Measurements from ENCODE around the gene HOMER3. TPM values are rescaled to one million over a fixed set of nuclear protein-coding genes. Genes with fewer than 3 reads are reported as not detected.
A peak's percentile ranks its signal among the peaks of the same experiment; 100 is the strongest.

HOMER3 gene
- total RNA-seq, 1 donor from 2014 or later = 78.8 TPM

DNA sequence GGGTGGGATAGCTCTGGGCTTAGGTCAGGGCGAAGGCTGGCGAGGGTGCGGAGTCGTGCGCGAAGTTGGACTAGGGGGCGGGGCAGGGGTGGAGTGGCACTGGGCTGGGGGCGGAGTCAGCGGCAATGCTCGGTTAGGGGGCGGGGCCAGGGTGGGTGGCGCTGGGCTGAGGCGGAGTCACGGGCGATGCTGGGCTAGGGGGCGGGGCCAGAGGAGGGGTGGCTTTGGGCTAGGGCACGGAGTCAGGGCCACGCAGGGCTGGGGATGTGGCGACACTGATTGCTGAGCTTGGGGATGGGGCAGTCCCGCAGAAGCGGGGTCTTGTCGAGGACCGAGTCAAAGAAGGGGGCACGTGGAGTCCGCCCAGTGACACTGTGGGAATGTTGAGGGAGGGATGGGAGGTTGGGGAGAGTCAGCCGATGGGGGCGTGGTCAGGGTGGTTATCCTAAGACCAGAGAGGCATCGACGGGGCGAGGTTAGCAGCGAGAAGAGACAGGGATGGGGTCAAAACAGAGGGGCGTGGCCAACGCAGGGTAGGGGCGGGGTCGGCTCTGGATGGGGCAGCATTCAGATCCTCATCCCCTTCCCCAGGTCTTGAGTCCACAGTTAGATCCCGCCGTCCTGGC is 8.7 kb downstream of the HOMER3 start:
- peak; percentile 84 for DNase-seq (ENCODE audit: low read depth, low spot score)
- H3K27ac Mint-ChIP-seq (ENCODE audit: unreplicated experiment) = no peak overlapping the region
- TF ChIP-seq, protein P1, sequence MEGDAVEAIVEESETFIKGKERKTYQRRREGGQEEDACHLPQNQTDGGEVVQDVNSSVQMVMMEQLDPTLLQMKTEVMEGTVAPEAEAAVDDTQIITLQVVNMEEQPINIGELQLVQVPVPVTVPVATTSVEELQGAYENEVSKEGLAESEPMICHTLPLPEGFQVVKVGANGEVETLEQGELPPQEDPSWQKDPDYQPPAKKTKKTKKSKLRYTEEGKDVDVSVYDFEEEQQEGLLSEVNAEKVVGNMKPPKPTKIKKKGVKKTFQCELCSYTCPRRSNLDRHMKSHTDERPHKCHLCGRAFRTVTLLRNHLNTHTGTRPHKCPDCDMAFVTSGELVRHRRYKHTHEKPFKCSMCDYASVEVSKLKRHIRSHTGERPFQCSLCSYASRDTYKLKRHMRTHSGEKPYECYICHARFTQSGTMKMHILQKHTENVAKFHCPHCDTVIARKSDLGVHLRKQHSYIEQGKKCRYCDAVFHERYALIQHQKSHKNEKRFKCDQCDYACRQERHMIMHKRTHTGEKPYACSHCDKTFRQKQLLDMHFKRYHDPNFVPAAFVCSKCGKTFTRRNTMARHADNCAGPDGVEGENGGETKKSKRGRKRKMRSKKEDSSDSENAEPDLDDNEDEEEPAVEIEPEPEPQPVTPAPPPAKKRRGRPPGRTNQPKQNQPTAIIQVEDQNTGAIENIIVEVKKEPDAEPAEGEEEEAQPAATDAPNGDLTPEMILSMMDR (conservative IDR thresholded peaks at IDR 0.05) = no peak
- H3K4me1 Mint-ChIP-seq = peaks cover 17% of the 10 kb centered on the region
- peaks cover 6% of the 10 kb centered on the region for H3K36me3 Mint-ChIP-seq (ENCODE audit: low read depth)
- H3K4me3 Mint-ChIP-seq = peak overlapping the region; percentile 84
- no peaks in the 10 kb centered on the region for H3K9me3 Mint-ChIP-seq
- H3K27me3 Mint-ChIP-seq (ENCODE audit: low read depth) = peaks cover 3% of the 10 kb centered on the region

DNA sequence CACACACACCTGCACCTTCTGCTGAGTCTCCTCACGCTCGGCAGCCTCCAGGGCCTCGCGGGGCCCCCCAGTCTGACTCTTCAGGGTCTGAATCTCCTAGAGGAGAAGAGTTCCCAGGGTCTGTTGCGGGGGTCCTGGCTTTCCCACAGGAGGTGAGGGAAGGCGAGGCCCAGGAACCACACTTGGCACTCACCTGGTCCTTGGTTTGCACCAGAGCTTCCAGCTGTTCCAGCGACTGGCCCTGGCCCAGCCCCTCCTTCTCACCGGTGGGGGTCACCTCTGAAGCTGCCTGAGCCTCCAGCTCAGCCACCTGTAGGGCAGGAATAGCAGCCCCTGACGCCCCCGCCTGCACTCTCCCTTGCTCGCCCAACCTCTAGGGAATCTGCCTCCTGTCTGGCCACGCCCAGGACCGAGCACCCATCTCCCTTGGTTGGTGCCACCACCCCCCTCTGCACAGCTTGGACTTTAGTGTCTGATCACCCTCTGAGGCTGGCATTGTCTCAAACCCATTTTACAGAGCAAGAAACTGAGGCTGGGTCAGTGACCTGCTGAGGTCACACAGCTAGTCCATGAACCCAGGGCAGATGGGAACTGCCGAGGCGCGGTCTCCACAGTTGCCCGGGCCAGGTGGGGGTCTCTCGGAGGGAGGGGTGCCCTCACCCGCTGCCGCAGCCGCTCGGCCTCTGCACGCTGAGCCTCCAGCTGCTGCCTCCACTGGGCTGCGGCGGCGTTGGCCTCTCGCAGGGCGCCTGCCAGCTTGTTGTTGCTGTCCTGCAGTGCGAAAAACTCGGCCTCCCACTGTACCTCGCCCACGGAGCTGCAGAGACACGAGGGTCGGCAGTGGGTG is 9.5 kb downstream of the HOMER3 start:
- no peaks in the 10 kb centered on the region for H3K9me3 Mint-ChIP-seq
- no peak for DNase-seq (ENCODE audit: low read depth, low spot score)
- TF ChIP-seq, protein P1 (conservative IDR thresholded peaks at IDR 0.05) = no peak
- no peak overlapping the region for H3K4me3 Mint-ChIP-seq
- peaks cover 6% of the 10 kb centered on the region for H3K36me3 Mint-ChIP-seq (ENCODE audit: low read depth)
- peaks cover 17% of the 10 kb centered on the region for H3K4me1 Mint-ChIP-seq
- no peak overlapping the region for H3K27ac Mint-ChIP-seq (ENCODE audit: unreplicated experiment)
- peaks cover 3% of the 10 kb centered on the region for H3K27me3 Mint-ChIP-seq (ENCODE audit: low read depth)

DNA sequence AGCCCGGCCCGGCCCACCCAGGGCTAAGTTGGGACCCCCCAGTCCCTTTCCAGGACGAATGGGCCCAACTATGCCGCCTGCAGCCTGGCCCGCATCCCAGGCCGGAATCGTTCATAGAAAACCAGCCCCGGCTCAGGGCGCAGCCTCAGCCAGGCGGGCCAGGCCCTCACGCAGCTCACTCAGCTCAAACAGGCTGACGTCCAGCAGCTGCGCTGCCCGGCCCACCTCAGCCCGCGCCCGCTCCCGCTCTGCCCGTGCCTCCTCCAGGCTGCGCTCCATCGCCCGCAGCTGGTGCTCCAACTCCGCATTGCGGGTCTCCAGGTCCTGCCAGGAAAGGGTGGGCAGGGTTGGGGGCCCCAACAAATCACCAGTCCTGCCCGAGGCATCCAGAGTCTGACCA is 11.7 kb downstream of the HOMER3 start:
- no peak for DNase-seq (ENCODE audit: low read depth, low spot score)
- no peak overlapping the region for H3K4me3 Mint-ChIP-seq
- TF ChIP-seq, protein P1 (conservative IDR thresholded peaks at IDR 0.05) = no peak
- H3K27me3 Mint-ChIP-seq (ENCODE audit: low read depth) = peaks cover 3% of the 10 kb centered on the region
- peaks cover 17% of the 10 kb centered on the region for H3K4me1 Mint-ChIP-seq
- H3K9me3 Mint-ChIP-seq = no peaks in the 10 kb centered on the region
- no peak overlapping the region for H3K27ac Mint-ChIP-seq (ENCODE audit: unreplicated experiment)
- H3K36me3 Mint-ChIP-seq (ENCODE audit: low read depth) = peaks cover 7% of the 10 kb centered on the region

DNA sequence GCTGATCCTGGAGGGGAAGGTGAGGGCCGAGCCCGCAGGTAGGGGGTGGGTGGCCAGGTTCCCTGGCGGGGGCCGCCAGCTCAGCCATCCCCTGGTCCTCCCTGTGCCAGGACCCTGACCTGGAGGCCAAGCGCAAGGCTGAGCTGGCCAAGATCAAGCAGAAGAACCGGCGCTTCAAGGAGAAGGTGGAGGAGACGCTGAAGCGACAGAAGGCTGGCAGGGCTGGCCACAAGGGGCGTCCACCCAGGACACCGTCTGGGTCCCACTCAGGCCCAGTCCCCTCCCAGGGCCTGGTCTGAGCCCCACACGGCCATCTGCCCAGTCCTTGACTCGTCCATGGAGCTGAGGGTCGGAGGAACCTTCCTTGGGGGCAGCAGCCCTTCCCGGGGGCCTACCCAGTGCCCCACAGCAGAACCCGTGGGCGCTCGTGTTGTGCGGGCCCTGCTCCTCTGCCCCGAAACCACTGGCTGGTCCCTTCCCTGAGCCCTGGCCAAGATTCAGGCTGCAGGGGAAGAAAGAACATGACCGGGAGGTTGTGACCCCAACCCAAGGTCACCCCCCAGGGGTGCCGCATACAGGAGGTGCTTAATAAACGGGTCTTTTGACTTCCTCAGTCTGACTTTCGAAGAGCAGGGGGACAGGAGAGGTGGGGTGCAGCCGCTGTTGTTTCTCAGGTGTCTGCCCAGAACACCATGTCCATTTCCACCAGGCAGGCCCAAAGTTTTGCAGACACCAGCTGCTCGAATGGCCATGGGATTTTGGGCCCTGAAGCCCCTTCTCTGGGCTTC is 12.8 kb downstream of the HOMER3 start:
- DNase-seq (ENCODE audit: low read depth, low spot score) = no peak
- Mint-ChIP-seq H3K4me3 (no peak overlapping the region), H3K27ac (ENCODE audit: unreplicated experiment) (no peak overlapping the region), H3K9me3 (no peaks in the 10 kb centered on the region), H3K36me3 (ENCODE audit: low read depth) (peaks cover 2% of the 10 kb centered on the region), H3K4me1 (peaks cover 9% of the 10 kb centered on the region), H3K27me3 (ENCODE audit: low read depth) (peaks cover 3% of the 10 kb centered on the region)
- TF ChIP-seq, protein P1 (conservative IDR thresholded peaks at IDR 0.05) = no peak

DNA sequence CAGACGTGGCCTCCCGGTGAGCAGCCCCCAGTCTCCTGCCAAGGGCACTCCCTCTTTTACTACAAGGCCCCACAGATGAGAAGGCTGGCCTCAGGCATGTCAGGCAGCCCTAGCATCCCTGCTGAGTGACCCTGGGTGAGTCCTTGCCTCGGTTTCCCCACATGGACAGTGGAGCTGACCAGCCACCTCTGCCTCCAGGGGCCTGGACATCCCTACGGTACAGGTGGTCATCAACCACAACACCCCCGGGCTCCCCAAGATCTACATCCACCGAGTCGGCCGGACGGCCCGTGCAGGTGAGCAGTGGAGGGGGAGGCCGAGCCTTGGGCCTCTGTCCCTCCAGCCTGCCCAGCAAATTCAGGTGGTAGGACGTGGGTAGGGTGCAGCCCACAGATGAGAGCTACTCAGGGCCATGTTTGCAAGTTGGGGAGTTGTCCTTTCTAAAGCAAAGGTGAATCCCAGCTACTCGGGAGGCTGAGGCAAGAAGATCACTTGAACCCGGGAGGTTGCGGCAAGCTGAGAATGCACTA is 16.3 kb downstream of the HOMER3 start:
- H3K27me3 Mint-ChIP-seq (ENCODE audit: low read depth) = no peaks in the 10 kb centered on the region
- peaks cover 7% of the 10 kb centered on the region for H3K4me1 Mint-ChIP-seq
- no peak for DNase-seq (ENCODE audit: low read depth, low spot score)
- peaks cover 2% of the 10 kb centered on the region for H3K36me3 Mint-ChIP-seq (ENCODE audit: low read depth)
- no peak overlapping the region for H3K27ac Mint-ChIP-seq (ENCODE audit: unreplicated experiment)
- H3K9me3 Mint-ChIP-seq = no peaks in the 10 kb centered on the region
- TF ChIP-seq, protein P1 (conservative IDR thresholded peaks at IDR 0.05) = no peak
- peak overlapping the region; percentile 81 for H3K4me3 Mint-ChIP-seq
